DMS153 (cell line): ENCODE results near the gene MED17.

Experiments
- DNase-seq: peaks from one replicate; lab custom pipeline; 2025; lab: John Stamatoyannopoulos, UW

The MED17 gene

GRCh38 chr11:93849751-93850593 is 65.9 kb downstream of the MED17 start:
- no peak for DNase-seq

GRCh38 chr11:93850594-93851018 is 66.5 kb downstream of the MED17 start, which contains the start of gene VSTM5:
Gene VSTM5, minus strand, starts transcription at chr11:93850618. Its CDS starts 116 bp downstream, at chr11:93850502.
- peak; percentile 40 for DNase-seq

GRCh38 chr11:93852242-93852641 is 68.2 kb downstream of the MED17 start:
- DNase-seq, result no peak

- DNase-seq, result peak; percentile 17
Observed at GRCh38 chr11:93857413-93858120, 73.5 kb downstream of the MED17 start.

GRCh38 chr11:93858121-93858775 is 74.2 kb downstream of the MED17 start:
- DNase-seq, result no peak

GRCh38 chr11:93861808-93862207 is 77.7 kb downstream of the MED17 start:
- DNase-seq, result no peak
